ENCODE data around the gene DVL3. TPM values are rescaled to one million over a fixed set of nuclear protein-coding genes. Genes with fewer than 3 reads are reported as not detected.

Gene DVL3
- total RNA-seq, 1 experiment from 2014 or later, result 60.7 TPM

DNA sequence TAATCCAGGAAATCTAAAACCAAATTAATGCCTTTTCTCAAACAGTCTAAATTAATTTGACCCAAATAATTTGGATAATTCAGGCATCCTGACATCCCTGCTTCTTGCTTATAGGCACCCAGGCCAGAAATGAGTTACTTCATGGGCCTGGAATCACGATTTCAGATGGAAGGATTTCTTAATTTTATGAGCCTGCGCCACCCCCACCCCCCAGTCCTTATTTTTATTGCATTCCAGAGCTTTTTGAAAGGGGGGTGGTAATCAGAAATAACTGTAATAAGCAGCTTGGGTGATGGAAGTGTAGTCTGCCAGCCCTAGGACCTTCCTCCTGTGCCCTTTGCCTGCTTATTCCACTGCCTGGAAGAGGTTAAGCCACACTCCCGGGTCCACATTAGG lies 20.8 kb downstream of the DVL3 start (continued):
- TF ChIP-seq, protein P1, sequence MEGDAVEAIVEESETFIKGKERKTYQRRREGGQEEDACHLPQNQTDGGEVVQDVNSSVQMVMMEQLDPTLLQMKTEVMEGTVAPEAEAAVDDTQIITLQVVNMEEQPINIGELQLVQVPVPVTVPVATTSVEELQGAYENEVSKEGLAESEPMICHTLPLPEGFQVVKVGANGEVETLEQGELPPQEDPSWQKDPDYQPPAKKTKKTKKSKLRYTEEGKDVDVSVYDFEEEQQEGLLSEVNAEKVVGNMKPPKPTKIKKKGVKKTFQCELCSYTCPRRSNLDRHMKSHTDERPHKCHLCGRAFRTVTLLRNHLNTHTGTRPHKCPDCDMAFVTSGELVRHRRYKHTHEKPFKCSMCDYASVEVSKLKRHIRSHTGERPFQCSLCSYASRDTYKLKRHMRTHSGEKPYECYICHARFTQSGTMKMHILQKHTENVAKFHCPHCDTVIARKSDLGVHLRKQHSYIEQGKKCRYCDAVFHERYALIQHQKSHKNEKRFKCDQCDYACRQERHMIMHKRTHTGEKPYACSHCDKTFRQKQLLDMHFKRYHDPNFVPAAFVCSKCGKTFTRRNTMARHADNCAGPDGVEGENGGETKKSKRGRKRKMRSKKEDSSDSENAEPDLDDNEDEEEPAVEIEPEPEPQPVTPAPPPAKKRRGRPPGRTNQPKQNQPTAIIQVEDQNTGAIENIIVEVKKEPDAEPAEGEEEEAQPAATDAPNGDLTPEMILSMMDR (IDR thresholded peaks at IDR 0.05 in 2 of 3, conservative IDR thresholded peaks at IDR 0.05 in 1 of 3; ENCODE audit: borderline replicate concordance in 1 of 3, insufficient read depth in 1 of 3, low read depth in 2 of 3, low read length in 2 of 3), result no peak
- TF ChIP-seq CBX3 (IDR thresholded peaks at IDR 0.05; ENCODE audit: low read depth) (no peak), ZFX (IDR thresholded peaks at IDR 0.05) (no peak), ZBTB33 (IDR thresholded peaks at IDR 0.05; ENCODE audit: extremely low read depth, insufficient replicate concordance, low read length) (no peak), SP1 (IDR thresholded peaks at IDR 0.05; ENCODE audit: low read depth) (no peak), POLR2AphosphoS5 (IDR thresholded peaks at IDR 0.05; ENCODE audit: low read depth, low read length) (no peak), YY1 (IDR thresholded peaks at IDR 0.05; ENCODE audit: extremely low read depth, insufficient replicate concordance, low read depth, low read length) (no peak), MAX (IDR thresholded peaks at IDR 0.05) (no peak), ZNF274 (IDR thresholded peaks at IDR 0.05; ENCODE audit: low read depth, low read length) (no peak), CEBPB (IDR thresholded peaks at IDR 0.05; ENCODE audit: low read depth) (no peak)
